Astrocyte (in vitro differentiated cells and primary cell): ENCODE measurements around the gene EMID1. TPM values are rescaled to one million over a fixed set of nuclear protein-coding genes. Genes with fewer than 3 reads are reported as not detected.

Experiments
- DNase-seq: peaks from one replicate; pipeline ENCODE4 v3.0.0-alpha.2; 2010; ENCODE audit warnings: low read depth
- FAIRE-seq: peaks from 2 replicates; lab custom pipeline; 2011; peaks lifted over from hg19 to GRCh38; lab: Jason Lieb, UNC
- H2AFZ ChIP-seq: 2 replicates; pipeline ENCODE4 v1.6.0; 2012; ENCODE audit warnings: low read depth, low read length, inconsistent platforms
- H3K27ac ChIP-seq: 2 replicates; pipeline ENCODE4 v1.5.1; 2011; ENCODE audit warnings: low read depth, low read length, inconsistent platforms
- H3K27me3 ChIP-seq: 2 replicates; pipeline ENCODE4 v1.6.0; 2011; ENCODE audit warnings: low read length, inconsistent platforms; ENCODE audit not compliant: insufficient read depth
- H3K36me3 ChIP-seq: 2 replicates; pipeline ENCODE4 v1.5.1; 2011; ENCODE audit warnings: low read length, inconsistent platforms; ENCODE audit not compliant: insufficient read depth
- H3K4me1 ChIP-seq: 2 replicates; pipeline ENCODE4 v1.5.1; 2011; ENCODE audit warnings: low read length, inconsistent platforms; ENCODE audit not compliant: insufficient read depth
- H3K4me2 ChIP-seq: 2 replicates; pipeline ENCODE4 v1.6.0; 2012; ENCODE audit warnings: low read length, inconsistent platforms
- H3K4me3 ChIP-seq: 2 replicates; pipeline ENCODE4 v1.5.1; 2011; ENCODE audit warnings: low read depth, mild to moderate bottlenecking, low read length, inconsistent platforms; ENCODE audit not compliant: insufficient read depth
- H3K79me2 ChIP-seq: 2 replicates; pipeline ENCODE4 v1.6.0; 2012; ENCODE audit warnings: mild to moderate bottlenecking, low read length, inconsistent platforms; ENCODE audit not compliant: insufficient read depth
- H3K9ac ChIP-seq: 2 replicates; pipeline ENCODE4 v1.6.0; 2012; ENCODE audit warnings: mild to moderate bottlenecking, low read length, inconsistent platforms
- H3K9me3 ChIP-seq: 2 replicates; pipeline ENCODE4 v1.5.1; 2012; ENCODE audit warnings: low read depth, mild to moderate bottlenecking, low read length, inconsistent platforms; ENCODE audit not compliant: insufficient read depth
- H4K20me1 ChIP-seq: 2 replicates; pipeline ENCODE4 v1.6.0; 2012; ENCODE audit warnings: low read length, inconsistent platforms; ENCODE audit not compliant: insufficient read depth
- H3K27ac Mint-ChIP-seq: one replicate; pipeline ENCODE4 v1.8.0; 2021; ENCODE audit warnings: mild to moderate bottlenecking, mixed read lengths; ENCODE audit not compliant: unreplicated experiment
- H3K27me3 Mint-ChIP-seq: one replicate; pipeline ENCODE4 v1.8.0; 2021; ENCODE audit warnings: low read depth, mixed read lengths; ENCODE audit not compliant: unreplicated experiment
- H3K36me3 Mint-ChIP-seq: one replicate; pipeline ENCODE4 v1.8.0; 2021; ENCODE audit warnings: low read depth, mixed read lengths; ENCODE audit not compliant: unreplicated experiment
- H3K4me1 Mint-ChIP-seq: one replicate; pipeline ENCODE4 v1.8.0; 2021; ENCODE audit warnings: low read depth, mixed read lengths; ENCODE audit not compliant: unreplicated experiment
- H3K4me3 Mint-ChIP-seq: one replicate; pipeline ENCODE4 v1.8.0; 2021; ENCODE audit warnings: mild to moderate bottlenecking, moderate library complexity, mixed read lengths; ENCODE audit not compliant: unreplicated experiment
- H3K9me3 Mint-ChIP-seq: one replicate; pipeline ENCODE4 v1.8.0; 2021; ENCODE audit warnings: mild to moderate bottlenecking, mixed read lengths; ENCODE audit not compliant: unreplicated experiment
- EZH2 ChIP-seq: IDR thresholded peaks from 2 replicates; pipeline ENCODE4 v1.6.1; 2012; ENCODE audit warnings: mild to moderate bottlenecking, low read length, inconsistent platforms; ENCODE audit not compliant: insufficient read depth
- total RNA-seq: library from RNA; stranded (reverse); gene quantifications from 2 replicates; pipeline ENCODE4 v1.2.1, GENCODE V29; 2021
- TF ChIP-seq, protein P1 (sequence below): IDR thresholded peaks from 2 replicates; pipeline ENCODE4 v1.5.1; 2011; ENCODE audit warnings: low read depth, mild to moderate bottlenecking, inconsistent platforms, low read length, moderate library complexity; ENCODE audit not compliant: insufficient read depth

Gene EMID1
- total RNA-seq, 1 donor from 2014 or later: 0.34 TPM

DNA sequence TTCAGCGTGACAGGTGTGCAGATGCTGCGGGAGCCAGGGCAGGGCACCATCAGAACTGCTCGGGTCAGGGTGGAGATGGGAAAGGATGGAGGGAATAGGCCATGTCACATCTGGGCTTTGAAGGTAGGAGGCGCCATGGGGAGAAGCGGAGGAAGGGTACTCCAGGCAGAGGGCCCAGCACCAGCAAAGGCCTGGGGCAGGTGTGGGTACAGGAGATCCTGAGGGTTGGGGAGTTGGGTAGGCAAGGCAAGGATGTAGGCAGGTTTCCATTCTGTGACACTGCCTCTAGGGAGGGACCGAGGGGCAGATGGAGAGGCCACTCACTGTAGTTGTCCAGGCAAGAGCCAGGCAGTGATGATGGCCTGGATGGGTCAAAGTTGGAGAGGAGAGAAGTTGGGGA lies 8.5 kb downstream of the EMID1 start:
- H3K36me3 ChIP-seq: no peaks in the 10 kb centered on the region
- H3K27ac ChIP-seq: no peak overlapping the region
- Mint-ChIP-seq H3K36me3 (no peaks in the 10 kb centered on the region), H3K4me1 (no peaks in the 10 kb centered on the region), H3K27me3 (peaks cover 43% of the 10 kb centered on the region), H3K27ac (no peak overlapping the region), H3K9me3 (no peaks in the 10 kb centered on the region), H3K4me3 (no peak overlapping the region)
- peaks cover 2% of the 10 kb centered on the region for H3K27me3 ChIP-seq
- no peaks in the 10 kb centered on the region for H3K79me2 ChIP-seq
- no peak overlapping the region for H3K4me3 ChIP-seq
- H3K9ac ChIP-seq: no peak overlapping the region
- no peaks in the 10 kb centered on the region for H3K9me3 ChIP-seq
- H4K20me1 ChIP-seq: no peaks in the 10 kb centered on the region
- DNase-seq: no peak
- H3K4me1 ChIP-seq: no peaks in the 10 kb centered on the region
- no peak for TF ChIP-seq EZH2
- TF ChIP-seq, protein P1, sequence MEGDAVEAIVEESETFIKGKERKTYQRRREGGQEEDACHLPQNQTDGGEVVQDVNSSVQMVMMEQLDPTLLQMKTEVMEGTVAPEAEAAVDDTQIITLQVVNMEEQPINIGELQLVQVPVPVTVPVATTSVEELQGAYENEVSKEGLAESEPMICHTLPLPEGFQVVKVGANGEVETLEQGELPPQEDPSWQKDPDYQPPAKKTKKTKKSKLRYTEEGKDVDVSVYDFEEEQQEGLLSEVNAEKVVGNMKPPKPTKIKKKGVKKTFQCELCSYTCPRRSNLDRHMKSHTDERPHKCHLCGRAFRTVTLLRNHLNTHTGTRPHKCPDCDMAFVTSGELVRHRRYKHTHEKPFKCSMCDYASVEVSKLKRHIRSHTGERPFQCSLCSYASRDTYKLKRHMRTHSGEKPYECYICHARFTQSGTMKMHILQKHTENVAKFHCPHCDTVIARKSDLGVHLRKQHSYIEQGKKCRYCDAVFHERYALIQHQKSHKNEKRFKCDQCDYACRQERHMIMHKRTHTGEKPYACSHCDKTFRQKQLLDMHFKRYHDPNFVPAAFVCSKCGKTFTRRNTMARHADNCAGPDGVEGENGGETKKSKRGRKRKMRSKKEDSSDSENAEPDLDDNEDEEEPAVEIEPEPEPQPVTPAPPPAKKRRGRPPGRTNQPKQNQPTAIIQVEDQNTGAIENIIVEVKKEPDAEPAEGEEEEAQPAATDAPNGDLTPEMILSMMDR: no peak
- FAIRE-seq: no peak
- H3K4me2 ChIP-seq: no peak overlapping the region
- H2AFZ ChIP-seq: no peak overlapping the region

DNA sequence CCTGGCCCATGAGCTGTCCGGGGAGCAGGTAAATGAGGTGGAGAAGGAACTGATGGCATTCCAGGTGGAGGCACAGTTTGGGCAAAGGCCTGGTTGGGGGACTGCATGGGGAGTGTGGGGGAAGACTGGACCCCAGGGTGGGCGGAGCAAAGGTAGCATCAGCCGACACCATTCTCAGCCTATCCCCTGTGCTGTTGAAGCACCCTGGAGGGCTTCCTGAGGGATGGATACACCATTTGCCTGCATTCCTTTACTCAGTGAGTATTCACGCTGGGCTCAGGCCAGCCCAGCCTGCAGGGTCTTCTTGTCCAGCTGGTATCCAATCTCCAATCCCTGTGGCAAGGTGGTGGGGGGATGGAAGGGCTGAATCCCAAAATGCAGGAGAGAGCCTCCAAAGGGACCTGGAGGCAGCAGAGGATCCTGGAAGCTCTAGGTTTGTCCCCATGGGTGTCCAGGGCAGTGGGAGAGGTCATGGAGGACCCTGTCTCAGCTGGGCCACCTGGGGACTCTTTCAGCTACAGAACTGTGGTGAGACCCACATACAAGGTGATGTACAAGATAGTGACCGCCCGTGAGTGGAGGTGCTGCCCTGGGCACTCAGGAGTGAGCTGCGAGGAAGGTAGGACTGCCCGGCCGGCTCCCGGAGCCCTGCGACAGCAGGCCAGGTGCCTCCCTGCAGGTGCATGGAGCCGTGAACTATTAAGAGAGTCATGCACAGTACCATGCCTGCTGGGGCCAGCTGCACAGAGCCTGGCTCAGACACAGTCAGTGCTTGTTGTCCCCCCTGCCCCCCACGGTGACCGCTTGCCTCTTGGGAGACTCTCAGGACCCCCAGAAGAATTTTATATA lies 9.5 kb downstream of the EMID1 start:
- peaks cover 51% of the 10 kb centered on the region for H3K27me3 Mint-ChIP-seq
- H3K27me3 ChIP-seq: peaks cover 2% of the 10 kb centered on the region
- H4K20me1 ChIP-seq: no peaks in the 10 kb centered on the region
- H3K4me2 ChIP-seq: no peak overlapping the region
- TF ChIP-seq, protein P1: no peak
- no peak for TF ChIP-seq EZH2
- H3K27ac Mint-ChIP-seq: no peak overlapping the region
- no peaks in the 10 kb centered on the region for H3K9me3 Mint-ChIP-seq
- H3K27ac ChIP-seq: no peak overlapping the region
- FAIRE-seq (no peak), DNase-seq (no peak)
- H3K9ac ChIP-seq: no peak overlapping the region
- no peak overlapping the region for H3K4me3 ChIP-seq
- H3K79me2 ChIP-seq: no peaks in the 10 kb centered on the region
- no peaks in the 10 kb centered on the region for H3K4me1 ChIP-seq
- no peaks in the 10 kb centered on the region for H3K4me1 Mint-ChIP-seq
- no peaks in the 10 kb centered on the region for H3K36me3 ChIP-seq
- no peak overlapping the region for H2AFZ ChIP-seq
- H3K4me3 Mint-ChIP-seq: peak overlapping the region; percentile 20
- H3K36me3 Mint-ChIP-seq: no peaks in the 10 kb centered on the region
- no peaks in the 10 kb centered on the region for H3K9me3 ChIP-seq
